Stimulated activated CD4-positive, alpha-beta T cell treated with anti-CD3 and anti-CD28 coated beads, Interleukin-4, amount 100 ng/mL, for 1 hour (primary cell): ENCODE data around the gene TNRC6B.
"Not testable (repeated sequence)": the region's sequence is repeated elsewhere in the genome, so short reads cannot be mapped to it uniquely, and the experiment has no call there.

Source experiments
- DNase-seq: peaks from one replicate; pipeline ENCODE4 v3.0.0-alpha.2; 2020

TNRC6B gene

DNA sequence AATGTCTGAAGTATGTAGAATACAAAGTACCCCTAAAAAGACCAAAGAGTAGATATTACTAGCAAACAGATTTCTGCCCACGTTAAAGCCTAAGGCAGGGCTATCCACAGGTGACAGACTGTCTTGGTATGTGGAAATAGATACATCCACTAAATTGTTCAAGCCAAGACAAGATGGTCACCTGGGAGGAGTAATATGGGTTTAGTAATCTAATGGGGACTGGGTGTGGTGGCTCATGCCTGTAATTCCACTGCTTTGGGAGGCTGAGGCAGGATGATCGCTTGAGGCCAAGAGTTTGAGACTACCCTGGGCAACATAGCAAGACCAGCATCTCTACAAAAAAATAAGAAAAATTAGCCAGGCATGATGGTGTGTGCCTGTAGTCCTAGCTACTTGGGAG is 200.2 kb downstream of the TNRC6B start:
- no peak for DNase-seq

- DNase-seq: not testable (repeated sequence)
Measured at GRCh38 chr22:40378448-40378847, 200.7 kb downstream of the TNRC6B start.

GRCh38 chr22:40381461-40381860 is 203.7 kb downstream of the TNRC6B start:
- DNase-seq: no peak

DNA sequence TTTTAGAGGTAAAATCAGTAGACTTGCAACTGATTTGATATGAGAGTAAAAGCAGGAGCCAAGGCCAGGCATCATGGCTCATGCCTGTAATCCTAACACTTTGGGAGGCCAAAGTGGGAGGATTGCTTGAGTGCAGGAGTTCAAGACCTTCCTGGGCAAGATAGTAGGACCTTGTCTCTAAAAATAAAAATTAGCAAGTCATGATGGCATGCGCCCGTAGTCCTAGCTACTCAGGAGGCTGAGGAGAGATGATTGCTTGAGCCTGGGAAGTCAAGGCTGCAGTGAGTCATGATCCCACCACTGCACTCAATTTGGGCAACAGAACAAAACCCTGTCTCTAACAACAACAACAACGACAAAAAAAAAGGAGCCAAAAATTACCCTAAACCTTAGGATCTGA is 206.2 kb downstream of the TNRC6B start:
- DNase-seq: no peak

DNA sequence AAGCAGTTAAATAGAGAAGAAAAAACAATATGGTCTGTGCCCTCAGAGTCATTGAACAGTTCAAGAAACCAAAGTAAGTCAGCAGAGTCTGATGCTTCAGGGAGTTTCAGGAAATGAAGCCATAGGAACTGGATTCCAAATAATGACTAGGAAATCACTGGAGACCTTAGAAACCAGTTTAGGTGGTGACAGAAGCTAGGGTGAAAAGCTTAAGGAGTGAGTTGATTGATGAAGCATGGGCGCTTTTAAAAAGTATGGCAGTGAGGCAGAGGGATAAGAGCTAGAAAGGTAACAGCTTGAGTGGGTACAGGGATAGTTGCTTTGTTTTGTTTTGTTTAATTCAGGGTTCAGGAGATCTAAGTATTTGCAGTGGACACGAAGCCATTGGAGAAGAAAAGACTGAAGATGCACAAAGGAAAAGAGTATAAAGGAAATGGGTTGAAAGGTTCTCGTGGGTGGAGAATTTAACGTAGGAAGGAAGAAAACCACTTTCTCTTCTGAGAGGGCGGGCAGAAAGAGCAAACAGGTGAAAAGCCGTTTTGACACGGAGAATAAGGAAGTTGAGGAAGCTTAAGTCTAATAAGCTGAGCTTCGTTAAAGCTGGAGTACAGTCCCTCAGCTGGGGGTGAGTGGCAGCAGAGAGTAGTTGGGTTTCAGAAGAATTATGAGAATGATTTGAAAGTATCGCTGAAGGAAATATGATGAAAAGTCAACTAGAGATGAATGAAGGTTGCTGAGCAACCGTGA is 207.5 kb downstream of the TNRC6B start:
- DNase-seq: no peak
